ENCODE results near the gene NAMPT.

- TF ChIP-seq CTCF (IDR thresholded peaks at IDR 0.05) (no peak), POLR2A (IDR thresholded peaks at IDR 0.05) (no peak)
Measured at GRCh38 chr7:106252568-106252967, 32.2 kb downstream of the NAMPT start.

All from right lobe of liver (tissue), 4 donors.